IMR-90 (cell line): ENCODE data around the gene GRIA3. TPM values are rescaled to one million over a fixed set of nuclear protein-coding genes. Genes with fewer than 3 reads are reported as not detected.

Experiments used
- ATAC-seq: fragments of 200-7000 bp; cut with Tn5 transposase; 2 replicates; pipeline ENCODE4 v1.9.1; 2020; ENCODE audit warnings: low read depth, mild to moderate bottlenecking, moderate library complexity
- BruUV-seq: library from RNA; stranded (reverse); fragments of 400-500 nt; replicated peaks from 2 replicates; lab custom pipeline; 2021; lab: Mats Ljungman, UMichigan
- CTCF ChIA-PET: fragments of 300-600 bp; formaldehyde crosslinking; extraction: SDS; loops from one replicate; lab custom pipeline; 2021; ENCODE audit warnings: antibody characterized with exemption; lab: Yijun Ruan, JAX
- POLR2A ChIA-PET: fragments of 300-600 bp; sonication (Branson Sonifier 250); formaldehyde crosslinking; loops from one replicate; lab custom pipeline; 2022; ENCODE audit warnings: antibody characterized with exemption; ENCODE audit not compliant: unreplicated experiment; lab: Charles Lee
- DNase-seq: peaks from one replicate; pipeline ENCODE4 v3.0.0; 2013
- H2AFZ ChIP-seq: replicated peaks from 2 replicates; pipeline ENCODE3; 2013; ENCODE audit warnings: low read length, mild to moderate bottlenecking; ENCODE audit not compliant: poor library complexity
- H2AK5ac ChIP-seq: 2 replicates; pipeline ENCODE4 v1.6.1; 2013; ENCODE audit warnings: low read depth, low read length, inconsistent platforms
- H2AK9ac ChIP-seq: replicated peaks from 2 replicates; pipeline ENCODE3; 2013; ENCODE audit warnings: mild to moderate bottlenecking, low read depth, low read length, moderate library complexity; ENCODE audit not compliant: poor library complexity
- H2BK120ac ChIP-seq: 2 replicates; pipeline ENCODE4 v1.6.1; 2013; ENCODE audit warnings: low read depth, low read length, inconsistent platforms
- H2BK15ac ChIP-seq: 3 replicates; pipeline ENCODE4 v1.6.1; 2013; ENCODE audit warnings: low read depth, low read length, inconsistent platforms
- H2BK20ac ChIP-seq: 2 replicates; pipeline ENCODE4 v1.6.1; 2013; ENCODE audit warnings: low read depth, mild to moderate bottlenecking, inconsistent platforms, low read length, moderate library complexity
- H2BK5ac ChIP-seq: 2 replicates; pipeline ENCODE4 v1.6.1; 2013; ENCODE audit warnings: mild to moderate bottlenecking, low read depth, low read length, inconsistent platforms; ENCODE audit not compliant: poor library complexity, severe bottlenecking
- H3K14ac ChIP-seq: replicated peaks from 2 replicates; pipeline ENCODE4 v1.6.1; 2013; ENCODE audit warnings: low read depth, low read length, inconsistent platforms
- H3K18ac ChIP-seq: 2 replicates; pipeline ENCODE4 v1.6.1; 2013; ENCODE audit warnings: low read depth, low read length, control low read depth
- H3K23ac ChIP-seq: 2 replicates; pipeline ENCODE4 v1.6.1; 2013; ENCODE audit warnings: low read depth, low read length, inconsistent platforms
- H3K27ac ChIP-seq: 2 replicates; pipeline ENCODE4 v1.5.1; 2013; ENCODE audit warnings: mild to moderate bottlenecking, control low read depth, low read length; ENCODE audit not compliant: insufficient read depth
- H3K27me3 ChIP-seq: 2 replicates; pipeline ENCODE4 v1.6.1; 2013; ENCODE audit warnings: low read length; ENCODE audit not compliant: control insufficient read depth, insufficient read depth
- H3K36me3 ChIP-seq: 2 replicates; pipeline ENCODE4 v1.6.1; 2013; ENCODE audit warnings: low read length, mixed read lengths; ENCODE audit not compliant: control insufficient read depth, insufficient read depth
- H3K4ac ChIP-seq: 2 replicates; pipeline ENCODE4 v1.6.1; 2013; ENCODE audit warnings: low read depth, low read length, inconsistent platforms
- H3K4me1 ChIP-seq: 2 replicates; pipeline ENCODE4 v1.6.1; 2013; ENCODE audit warnings: low read length, mixed read lengths; ENCODE audit not compliant: control insufficient read depth, insufficient read depth
- H3K4me2 ChIP-seq: 2 replicates; pipeline ENCODE4 v1.6.1; 2013; ENCODE audit warnings: low read depth, mild to moderate bottlenecking, control low read depth, low read length, moderate library complexity
- H3K4me3 ChIP-seq: 2 replicates; pipeline ENCODE4 v1.5.1; 2013; ENCODE audit warnings: low read depth, mild to moderate bottlenecking, control low read depth, low read length, moderate library complexity; ENCODE audit not compliant: insufficient read depth
- H3K56ac ChIP-seq: 2 replicates; pipeline ENCODE4 v1.6.1; 2013; ENCODE audit warnings: low read length, inconsistent platforms; ENCODE audit not compliant: insufficient read depth; ENCODE audit errors: extremely low read depth
- H3K79me1 ChIP-seq, 2 experiments: 2 replicates each; pipeline ENCODE4 v1.6.1; 2013; ENCODE audit warnings: low read length in 2 of 2, inconsistent platforms in 1 of 2, low read depth in 1 of 2
- H3K9ac ChIP-seq: 2 replicates; pipeline ENCODE4 v1.6.1; 2013; ENCODE audit warnings: low read depth, low read length, control low read depth
- H3K9me1 ChIP-seq: 2 replicates; pipeline ENCODE4 v1.6.1; 2013; ENCODE audit warnings: low read length, inconsistent platforms; ENCODE audit not compliant: insufficient read depth
- H3K9me3 ChIP-seq: 2 replicates; pipeline ENCODE4 v1.6.1; 2013; ENCODE audit warnings: low read length; ENCODE audit not compliant: control insufficient read depth, insufficient read depth
- H4K20me1 ChIP-seq: 2 replicates; pipeline ENCODE4 v1.6.1; 2013; ENCODE audit warnings: low read length, inconsistent platforms; ENCODE audit not compliant: insufficient read depth
- H4K5ac ChIP-seq: 2 replicates; pipeline ENCODE4 v1.6.1; 2013; ENCODE audit warnings: mild to moderate bottlenecking, low read depth, low read length, control low read depth
- H4K8ac ChIP-seq, 2 experiments: 2 replicates each; pipeline ENCODE4 v1.6.1; 2013; ENCODE audit warnings: low read depth in 2 of 2, low read length in 2 of 2, control low read depth in 1 of 2, inconsistent platforms in 1 of 2
- H4K91ac ChIP-seq: 2 replicates; pipeline ENCODE4 v1.6.1; 2013; ENCODE audit warnings: low read depth, low read length, inconsistent platforms; ENCODE audit not compliant: insufficient read depth
- RFX5 ChIP-seq: IDR thresholded peaks from 2 replicates; pipeline ENCODE4 v1.8.0; 2012; ENCODE audit warnings: low read depth, mild to moderate bottlenecking, low read length, moderate library complexity
- SMC3 ChIP-seq: fragments of 150-350 bp; IDR thresholded peaks from 2 replicates; pipeline ENCODE4 v1.6.1; 2016; ENCODE audit warnings: low read depth, mild to moderate bottlenecking, antibody characterized with exemption, low read length, moderate library complexity
- WGBS, 2 experiments: methylation state at CpG; one replicate each; pipeline versions ENCODE4 v1.1.5 to v1.1.7; 2013; ENCODE audit warnings: missing lambda C conversion rate in 2 of 2; ENCODE audit not compliant: insufficient read length in 1 of 2; ENCODE audit errors: extremely low coverage in 2 of 2; 5-methylcytosine and 5-hydroxymethylcytosine counted together
- dilution Hi-C: fragments of 300-500 bp; cut with HindIII; formaldehyde crosslinking; loops from one replicate; pipeline ENCODE4 v1.14.3; 2018; ENCODE audit warnings: low sequenced_read_pairs; ENCODE audit not compliant: unreplicated experiment
- in situ Hi-C: fragments of 300-500 bp; cut with MboI; formaldehyde crosslinking; loops from 3 replicates; pipeline ENCODE4 v1.14.3; 2019; ENCODE audit warnings: low sequenced_read_pairs, inconsistent platforms, mixed read lengths
- intact Hi-C: fragments of 100-400 bp; cut with micrococcal nuclease; formaldehyde crosslinking; loops from 2 replicates; pipeline ENCODE4 v1.10.0; 2022
- polyA plus RNA-seq, 3 experiments: library from polyadenylated mRNA; depleted of rRNA; stranded (reverse); fragments of >200 nt; gene quantifications; 2 replicates each; pipeline ENCODE4 v1.2.3, GENCODE V29; 2012; ENCODE audit warnings: low replicate concordance in 1 of 3
- total RNA-seq: library from RNA; depleted of rRNA; stranded (reverse); fragments of >200 nt; gene quantifications from 2 replicates; pipeline ENCODE4 v1.2.3, GENCODE V29; 2012

GRIA3 gene
- total and polyA plus RNA-seq, 2 of the 4 experiments (the other 2 are of a cell fraction): not detected

GRCh38 chrX:123230798-123231197 is 46.7 kb downstream of the GRIA3 start:
- Histone ChIP-seq H3K9me1 (no peaks in the 10 kb centered on the region), H4K5ac (no peak overlapping the region), H2BK20ac (no peak overlapping the region), H3K27me3 (no peaks in the 10 kb centered on the region), H2BK15ac (no peak overlapping the region), H3K4me3 (no peak overlapping the region), H2AK5ac (no peak overlapping the region), H3K56ac (no peak overlapping the region), H2AFZ (no peak overlapping the region), H3K79me1 (no peaks in the 10 kb centered on the region), H4K20me1 (no peaks in the 10 kb centered on the region), H4K91ac (no peak overlapping the region), H3K14ac (no peak overlapping the region), H3K23ac (no peak overlapping the region), H2BK5ac (no peak overlapping the region), H4K8ac (no peak overlapping the region), H3K18ac (no peak overlapping the region), H3K9me3 (no peaks in the 10 kb centered on the region), H3K9ac (no peak overlapping the region), H3K4ac (no peak overlapping the region), H3K4me1 (no peaks in the 10 kb centered on the region), H2AK9ac (no peak overlapping the region), H3K36me3 (no peaks in the 10 kb centered on the region), H3K4me2 (no peak overlapping the region), H3K27ac (no peak overlapping the region), H2BK120ac (no peak overlapping the region)
- in situ Hi-C loops: no loop called here
- ChIA-PET POLR2A (no interaction called here), CTCF (no interaction called here)
- intact Hi-C loops: no loop called here
- no TSS peak for BruUV-seq
- TF ChIP-seq RFX5 (no peak), SMC3 (no peak)
- dilution Hi-C loops: no loop called here
- DNase-seq: no peak
- no peak for ATAC-seq
- WGBS, 2 experiments: no CpG with 5 or more reads among the region's 2 CpGs
